Cortex of kidney (tissue), 1 donor: ENCODE measurements around the gene MICAL2.

Source experiments
- DNase-seq: peaks from one replicate; lab custom pipeline; 2025; lab: John Stamatoyannopoulos, UW

The MICAL2 gene

GRCh38 chr11:12232817-12233601, 122.6 kb downstream of the MICAL2 start:
- no peak for DNase-seq

- no peak for DNase-seq
These were observed 123.2 kb downstream of the MICAL2 start for GRCh38 chr11:12233602-12233925.

GRCh38 chr11:12234221-12234620, 123.8 kb downstream of the MICAL2 start:
- DNase-seq: no peak

GRCh38 chr11:12235080-12235479, 124.7 kb downstream of the MICAL2 start:
- DNase-seq: no peak

- DNase-seq: no peak
These were observed 125.2 kb downstream of the MICAL2 start for GRCh38 chr11:12235553-12235946.

GRCh38 chr11:12235947-12236743, 125.8 kb downstream of the MICAL2 start:
- DNase-seq: no peak

GRCh38 chr11:12236744-12237101, 126.3 kb downstream of the MICAL2 start:
- no peak for DNase-seq

- DNase-seq: no peak
These were observed 127.0 kb downstream of the MICAL2 start for GRCh38 chr11:12237381-12237784.

GRCh38 chr11:12238420-12238819, 128.0 kb downstream of the MICAL2 start:
- DNase-seq: no peak

- no peak for DNase-seq
These were observed 129.0 kb downstream of the MICAL2 start for GRCh38 chr11:12239396-12239795.

- no peak for DNase-seq
These were observed 129.5 kb downstream of the MICAL2 start for GRCh38 chr11:12239804-12240371.

- DNase-seq: no peak
These were observed 130.3 kb downstream of the MICAL2 start for GRCh38 chr11:12240677-12241076.

- DNase-seq: no peak
These were observed 131.0 kb downstream of the MICAL2 start for GRCh38 chr11:12241401-12241800.

- DNase-seq: no peak
These were observed 131.7 kb downstream of the MICAL2 start for GRCh38 chr11:12241971-12242672.

- DNase-seq: no peak
These were observed 132.6 kb downstream of the MICAL2 start for GRCh38 chr11:12242966-12243365.

- DNase-seq: no peak
These were observed 133.1 kb downstream of the MICAL2 start for GRCh38 chr11:12243486-12243885.

- DNase-seq: no peak
These were observed 133.6 kb downstream of the MICAL2 start for GRCh38 chr11:12243911-12244550.

- DNase-seq: no peak
These were observed 134.7 kb downstream of the MICAL2 start for GRCh38 chr11:12245091-12245490.

- DNase-seq: no peak
These were observed 135.2 kb downstream of the MICAL2 start for GRCh38 chr11:12245549-12246016.

- DNase-seq: no peak
These were observed 135.8 kb downstream of the MICAL2 start for GRCh38 chr11:12246147-12246546.

- DNase-seq: no peak
These were observed 136.6 kb downstream of the MICAL2 start for GRCh38 chr11:12246989-12247388.
